ENCODE measurements around the gene TIAM2. TPM values are rescaled to one million over a fixed set of nuclear protein-coding genes. Genes with fewer than 3 reads are reported as not detected.
A peak's percentile ranks its signal among the peaks of the same experiment; 100 is the strongest.

Gene TIAM2
- total and polyA plus RNA-seq, 2 experiments from 2014 or later: 5.5 to 16.9 TPM

GRCh38 chr6:155075930-155076695, 81.0 kb downstream of the TIAM2 start:
- 92% methylated on average over 12 of the region's 12 CpGs for WGBS (ENCODE audit: low lambda C conversion rate, missing lambda C conversion rate)
- Histone ChIP-seq H3K27ac (no peak overlapping the region), H3K79me2 (no peaks in the 10 kb centered on the region)

DNA sequence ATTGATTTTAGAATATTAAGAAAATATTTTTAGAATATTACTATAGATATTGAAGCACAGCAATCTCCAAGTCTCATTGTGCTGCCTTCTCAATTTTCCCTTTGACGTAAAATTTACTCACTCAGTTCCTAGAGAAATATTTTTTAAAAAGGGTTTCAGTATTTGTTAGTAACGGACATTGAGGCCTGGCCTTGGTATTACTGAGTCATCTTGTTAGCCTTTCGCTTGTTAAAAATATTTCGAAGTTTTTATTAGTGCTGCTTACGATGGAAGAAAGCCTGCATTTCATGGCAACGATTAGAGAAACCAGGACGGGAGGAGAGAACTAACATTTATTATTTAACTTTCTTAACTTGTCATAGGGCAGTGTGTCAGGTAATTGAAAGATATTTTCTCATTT, 82.2 kb downstream of the TIAM2 start:
- H2AFZ ChIP-seq: no peak overlapping the region
- DNase-seq (ENCODE audit: low spot score): no peak
- WGBS (ENCODE audit: low lambda C conversion rate, missing lambda C conversion rate): 55% methylated on average over 7 of the region's 7 CpGs
- H3K36me3 ChIP-seq (replicated peaks; ENCODE audit: insufficient read depth, low read depth): no peaks in the 10 kb centered on the region
- no peaks in the 10 kb centered on the region for H3K9me3 ChIP-seq (ENCODE audit: low read depth)
- peak overlapping the region; percentile 71 for H3K27ac ChIP-seq
- no peaks in the 10 kb centered on the region for H3K79me2 ChIP-seq
- no peaks in the 10 kb centered on the region for H3K9me2 ChIP-seq (replicated peaks; ENCODE audit: insufficient read depth)
- peaks cover 4% of the 10 kb centered on the region for H3K4me1 ChIP-seq (ENCODE audit: insufficient read depth)
- TF ChIP-seq CTCF (IDR thresholded peaks at IDR 0.05; ENCODE audit: poor library complexity) (no peak), EZH2phosphoT487 (IDR thresholded peaks at IDR 0.05; ENCODE audit: low read depth, severe bottlenecking, unreplicated experiment) (no peak), EZH2 (IDR thresholded peaks at IDR 0.05; ENCODE audit: borderline replicate concordance) (no peak)
- no peak overlapping the region for H3K4me3 ChIP-seq
- H3K4me2 ChIP-seq: no peak overlapping the region
- H4K20me1 ChIP-seq (ENCODE audit: insufficient read depth, poor library complexity, severe bottlenecking): no peaks in the 10 kb centered on the region
- no peaks in the 10 kb centered on the region for H3K27me3 ChIP-seq

More at GRCh38 chr6:155075930-155076695, 81.0 kb downstream of the TIAM2 start:
- no peaks in the 10 kb centered on the region for H3K9me2 ChIP-seq (replicated peaks; ENCODE audit: insufficient read depth)
- DNase-seq (ENCODE audit: low spot score): no peak
- H3K36me3 ChIP-seq (replicated peaks; ENCODE audit: insufficient read depth, low read depth): no peaks in the 10 kb centered on the region
- no peaks in the 10 kb centered on the region for H3K27me3 ChIP-seq
- no peaks in the 10 kb centered on the region for H3K9me3 ChIP-seq (ENCODE audit: low read depth)
- TF ChIP-seq EZH2phosphoT487 (IDR thresholded peaks at IDR 0.05; ENCODE audit: low read depth, severe bottlenecking, unreplicated experiment): no peak
- TF ChIP-seq EZH2 (IDR thresholded peaks at IDR 0.05; ENCODE audit: borderline replicate concordance): no peak
- TF ChIP-seq CTCF (IDR thresholded peaks at IDR 0.05; ENCODE audit: poor library complexity): no peak
- no peak overlapping the region for H2AFZ ChIP-seq
- no peaks in the 10 kb centered on the region for H4K20me1 ChIP-seq (ENCODE audit: insufficient read depth, poor library complexity, severe bottlenecking)
- no peak overlapping the region for H3K4me2 ChIP-seq
- no peak overlapping the region for H3K4me3 ChIP-seq
- H3K4me1 ChIP-seq (ENCODE audit: insufficient read depth): peaks cover 4% of the 10 kb centered on the region

- Histone ChIP-seq H3K4me2 (no peak overlapping the region), H3K27ac (peak overlapping the region; percentile 71), H3K27me3 (no peaks in the 10 kb centered on the region), H2AFZ (no peak overlapping the region), H3K9me2 (replicated peaks; ENCODE audit: insufficient read depth) (no peaks in the 10 kb centered on the region), H3K4me3 (no peak overlapping the region), H3K36me3 (replicated peaks; ENCODE audit: insufficient read depth, low read depth) (no peaks in the 10 kb centered on the region), H3K79me2 (no peaks in the 10 kb centered on the region), H3K4me1 (ENCODE audit: insufficient read depth) (peaks cover 4% of the 10 kb centered on the region), H4K20me1 (ENCODE audit: insufficient read depth, poor library complexity, severe bottlenecking) (no peaks in the 10 kb centered on the region), H3K9me3 (ENCODE audit: low read depth) (no peaks in the 10 kb centered on the region)
- 87% methylated on average over 2 of the region's 2 CpGs for WGBS (ENCODE audit: low lambda C conversion rate, missing lambda C conversion rate)
- TF ChIP-seq EZH2phosphoT487 (IDR thresholded peaks at IDR 0.05; ENCODE audit: low read depth, severe bottlenecking, unreplicated experiment) (no peak), CTCF (IDR thresholded peaks at IDR 0.05; ENCODE audit: poor library complexity) (no peak), EZH2 (IDR thresholded peaks at IDR 0.05; ENCODE audit: borderline replicate concordance) (no peak)
- DNase-seq (ENCODE audit: low spot score): no peak
Observed at GRCh38 chr6:155077784-155078183, 82.7 kb downstream of the TIAM2 start.

Data from hepatocyte (in vitro differentiated cells).